A549 treated with Mapracorat at 1 μM for 4 hours (cell line): ENCODE data around the gene FIBCD1. TPM values are rescaled to one million over a fixed set of nuclear protein-coding genes. Genes with fewer than 3 reads are reported as not detected.

Experiments used
- total RNA-seq: library from RNA; stranded (reverse); fragments of 200-300 nt; extraction: Qiagen RNA extraction; gene quantifications from 5 replicates; pipeline ENCODE4 v1.2.3, GENCODE V29; 2022

Gene FIBCD1
- total RNA-seq: 12.5 to 19.2 TPM (median 16.0 TPM) in 5 replicates

DNA sequence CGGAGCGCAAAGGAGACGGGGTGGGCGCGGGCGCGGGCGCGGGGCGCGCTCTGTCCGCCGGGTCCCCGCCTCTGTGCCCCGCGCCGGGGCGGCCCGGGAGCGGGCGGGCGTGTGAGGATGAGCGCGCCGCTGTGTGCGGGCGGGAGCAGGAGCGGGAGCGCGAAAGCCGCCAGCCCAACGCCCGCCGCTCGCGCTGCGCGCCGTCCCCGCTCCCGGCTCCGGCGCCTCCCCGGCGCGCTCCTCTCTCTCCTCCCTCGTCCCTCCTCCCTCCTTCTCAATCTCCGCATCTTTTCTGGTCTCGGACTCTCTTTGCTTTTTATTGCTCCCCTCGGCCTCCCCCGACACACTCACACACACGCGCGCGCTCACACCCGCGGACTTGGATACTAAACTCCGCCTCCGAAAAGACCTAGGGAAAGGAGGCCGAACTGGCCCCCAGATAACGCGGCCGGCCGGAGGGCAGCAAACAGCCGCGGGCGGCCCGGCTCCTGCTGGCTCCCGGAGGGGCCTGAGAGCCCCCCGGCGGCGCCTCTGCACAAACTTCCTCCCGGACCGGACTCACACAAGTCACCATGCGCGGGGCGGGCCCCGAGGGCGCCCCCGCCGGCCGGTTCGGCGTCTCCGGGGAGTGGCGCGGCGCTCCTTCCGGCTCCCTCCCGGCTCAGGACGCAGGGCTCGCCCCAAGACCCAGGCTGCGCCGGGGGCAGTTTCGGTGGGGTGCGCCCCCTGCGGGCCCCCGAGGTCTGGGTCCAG is at the start of gene FIBCD1:
Gene FIBCD1, minus strand, starts transcription at position 596 of the 753 bp plus-strand sequence. CDS start 640 bp downstream, outside the sequence.

GRCh38 chr9:130896233-130897014 is 42.6 kb downstream of the FIBCD1 start, which contains the start of gene QRFP:
TSS of gene QRFP (minus strand) at chr9:130896812. CDS start at chr9:130893838, 2,974 bp downstream.

Other genes with a start within 250 kb of the FIBCD1 start
- 48.2 to 73.3 TPM (median 50.2 TPM) in 5 replicates for gene EXOSC2, start 245.5 kb downstream of the FIBCD1 start, total RNA-seq
- gene ABL1, start 104.0 kb downstream of the FIBCD1 start, total RNA-seq: 37.5 to 53.7 TPM (median 51.9 TPM) in 5 replicates
- gene QRFP, start 42.4 kb downstream of the FIBCD1 start, total RNA-seq: not detected in 5 replicates
- 1.5 to 3.1 TPM (median 2.2 TPM) in 5 replicates for gene LAMC3, start 69.9 kb upstream of the FIBCD1 start, total RNA-seq
- 1.3 to 1.8 TPM (median 1.7 TPM) in 5 replicates for gene AIF1L, start 157.3 kb upstream of the FIBCD1 start, total RNA-seq
- 22.9 to 26.5 TPM (median 23.1 TPM) in 5 replicates for gene NUP214, start 186.3 kb upstream of the FIBCD1 start, total RNA-seq